Right ventricle myocardium inferior (tissue), 1 donor: Measurements from ENCODE around the gene AGBL4. TPM values are rescaled to one million over a fixed set of nuclear protein-coding genes. Genes with fewer than 3 reads are reported as not detected.
A peak's percentile ranks its signal among the peaks of the same experiment; 100 is the strongest.

Experiments
- ATAC-seq: fragments of 200-7000 bp; cut with Tn5 transposase; one replicate; pipeline ENCODE4 v1.9.1; 2020; ENCODE audit warnings: mild to moderate bottlenecking, moderate library complexity
- DNase-seq: peaks from one replicate; pipeline ENCODE4 v3.0.0; 2021; ENCODE audit errors: missing footprints
- intact Hi-C: fragments of 100-400 bp; cut with DNase I; formaldehyde crosslinking; loops from one replicate; pipeline ENCODE4 v1.11.0; 2022
- total RNA-seq: library from RNA; stranded (reverse); fragmentation: NEBNext Ultra II Directional; extraction: Animal tissue kit (Norgen Biotek cat#: 25700); gene quantifications from one replicate; pipeline ENCODE4 v1.2.1, GENCODE V29; 2021
- donor health status: DM: no; HTN: yes; CAD: no; lungs with severe emphysema.

The AGBL4 gene
- total RNA-seq, 1 donor from 2014 or later = 0.14 TPM

GRCh38 chr1:48841461-48841860 is 1182.3 kb downstream of the AGBL4 start:
- DNase-seq (no peak), ATAC-seq (no peak)
- intact Hi-C loops = no loop called here

GRCh38 chr1:48831120-48831978 is 1192.4 kb downstream of the AGBL4 start:
- no peak for ATAC-seq
- intact Hi-C loops = no loop called here
- no peak for DNase-seq

GRCh38 chr1:48830715-48831114 is 1193.0 kb downstream of the AGBL4 start:
- intact Hi-C loops = no loop called here
- ATAC-seq = no peak
- DNase-seq = no peak

- DNase-seq (no peak), ATAC-seq (no peak)
- intact Hi-C loops = no loop called here
Observed at GRCh38 chr1:48829446-48829845, 1194.3 kb downstream of the AGBL4 start.

- intact Hi-C loops = no loop called here
- ATAC-seq (peak; percentile 48), DNase-seq (no peak)
Observed at GRCh38 chr1:48823168-48823567, 1200.6 kb downstream of the AGBL4 start.

GRCh38 chr1:48820491-48820890 is 1203.3 kb downstream of the AGBL4 start:
- intact Hi-C loops = no loop called here
- DNase-seq (no peak), ATAC-seq (no peak)

- DNase-seq = peak; percentile 64
- peak; percentile 54 for ATAC-seq
- intact Hi-C loops = loop anchor here (5.0 to 10.0 kb wide), 2 partner anchors 140 to 243 kb away; no protein-coding TSS in a partner anchor
Observed at GRCh38 chr1:48817505-48818114, 1206.1 kb downstream of the AGBL4 start.

- DNase-seq (no peak), ATAC-seq (no peak)
- intact Hi-C loops = loop anchor here (10.0 kb wide), 1 partner anchor 236 kb away; no protein-coding TSS in a partner anchor
Observed at GRCh38 chr1:48810740-48811139, 1213.0 kb downstream of the AGBL4 start.

GRCh38 chr1:48808496-48808895 is 1215.3 kb downstream of the AGBL4 start:
- intact Hi-C loops = no loop called here
- DNase-seq = no peak
- no peak for ATAC-seq

- DNase-seq = no peak
- ATAC-seq = no peak
- intact Hi-C loops = no loop called here
Observed at GRCh38 chr1:48807554-48808260, 1216.0 kb downstream of the AGBL4 start.

- DNase-seq (no peak), ATAC-seq (no peak)
- intact Hi-C loops = no loop called here
Observed at GRCh38 chr1:48803474-48803873, 1220.3 kb downstream of the AGBL4 start.

GRCh38 chr1:48794816-48795215 is 1228.9 kb downstream of the AGBL4 start:
- ATAC-seq = no peak
- intact Hi-C loops = no loop called here
- DNase-seq = no peak

GRCh38 chr1:48793863-48794262 is 1229.9 kb downstream of the AGBL4 start:
- no peak for ATAC-seq
- intact Hi-C loops = no loop called here
- DNase-seq = no peak

GRCh38 chr1:48792961-48793360 is 1230.8 kb downstream of the AGBL4 start:
- ATAC-seq (no peak), DNase-seq (no peak)
- intact Hi-C loops = no loop called here

GRCh38 chr1:48790397-48790796 is 1233.4 kb downstream of the AGBL4 start:
- DNase-seq = no peak
- intact Hi-C loops = no loop called here
- ATAC-seq = no peak

- DNase-seq (no peak), ATAC-seq (no peak)
- intact Hi-C loops = no loop called here
Observed at GRCh38 chr1:48789903-48790302, 1233.9 kb downstream of the AGBL4 start.

GRCh38 chr1:48785869-48786268 is 1237.9 kb downstream of the AGBL4 start:
- no peak for ATAC-seq
- intact Hi-C loops = no loop called here
- DNase-seq = no peak

- no peak for DNase-seq
Observed at GRCh38 chr1:48784301-48784700, 1239.5 kb downstream of the AGBL4 start.

GRCh38 chr1:48777219-48777895 is 1246.4 kb downstream of the AGBL4 start:
- ATAC-seq = peak; percentile 24
- no peak for DNase-seq
- intact Hi-C loops = no loop called here

More at GRCh38 chr1:48784301-48784700, 1239.5 kb downstream of the AGBL4 start:
- intact Hi-C loops = loop anchor here (5.0 kb wide), 1 partner anchor 1357 kb away; no protein-coding TSS in a partner anchor
- ATAC-seq = no peak
